ENCODE measurements around the gene BCL6B.

The BCL6B gene

DNA sequence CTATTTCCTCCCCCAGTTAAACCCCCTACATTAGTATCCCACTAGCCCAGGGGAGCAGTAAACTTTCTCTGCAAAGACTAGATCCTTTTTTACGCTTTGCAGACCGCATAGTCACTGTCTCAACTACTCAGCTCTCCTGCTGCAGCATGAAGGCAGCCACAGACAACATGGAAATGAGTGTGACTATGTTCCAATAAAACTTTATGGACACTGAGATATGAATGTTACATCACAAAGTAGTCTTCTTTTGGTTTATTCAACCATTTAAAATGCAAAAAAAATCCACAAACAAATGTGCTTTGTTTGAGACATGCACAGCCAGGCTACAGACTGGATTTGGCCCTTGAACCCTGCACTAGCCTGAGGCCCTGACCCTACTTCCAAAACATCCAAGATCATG lies 12.3 kb upstream of the BCL6B start:
- DNase-seq, result no peak

DNA sequence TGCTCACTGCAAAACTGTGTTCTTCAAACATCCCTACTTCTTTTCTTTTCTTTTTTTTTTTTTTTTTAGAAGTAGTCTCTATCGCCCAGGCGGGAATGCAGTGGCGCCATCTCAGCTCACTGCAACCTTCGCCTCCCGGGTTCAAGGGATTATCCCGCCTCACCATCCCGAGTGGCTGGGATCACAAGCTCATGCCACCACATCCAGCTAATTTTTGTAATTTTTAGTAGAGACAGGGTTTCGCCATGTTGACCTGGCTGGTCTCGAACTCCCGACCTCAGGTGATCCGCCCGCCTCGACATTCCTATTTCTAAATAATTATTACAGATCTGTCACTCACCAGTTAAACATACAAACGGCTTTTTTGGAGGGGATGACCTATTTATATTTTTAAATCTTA lies 11.4 kb upstream of the BCL6B start:
- DNase-seq, result no peak

DNA sequence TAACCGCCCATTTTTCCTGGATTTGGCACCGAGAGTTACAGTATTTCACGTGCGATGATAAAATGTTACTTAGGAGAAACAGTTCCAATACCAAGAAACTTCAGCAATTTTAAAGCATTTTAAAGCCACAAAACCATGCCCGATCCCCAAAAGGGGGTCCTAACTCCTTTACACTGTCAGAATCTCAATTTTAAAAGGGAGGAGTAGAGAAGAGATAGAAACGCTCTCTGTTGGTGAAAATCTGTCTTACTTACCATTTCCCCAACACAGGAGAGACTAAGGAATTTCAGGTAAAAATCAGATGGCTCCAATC lies 11.0 kb upstream of the BCL6B start:
- DNase-seq, result no peak

DNA sequence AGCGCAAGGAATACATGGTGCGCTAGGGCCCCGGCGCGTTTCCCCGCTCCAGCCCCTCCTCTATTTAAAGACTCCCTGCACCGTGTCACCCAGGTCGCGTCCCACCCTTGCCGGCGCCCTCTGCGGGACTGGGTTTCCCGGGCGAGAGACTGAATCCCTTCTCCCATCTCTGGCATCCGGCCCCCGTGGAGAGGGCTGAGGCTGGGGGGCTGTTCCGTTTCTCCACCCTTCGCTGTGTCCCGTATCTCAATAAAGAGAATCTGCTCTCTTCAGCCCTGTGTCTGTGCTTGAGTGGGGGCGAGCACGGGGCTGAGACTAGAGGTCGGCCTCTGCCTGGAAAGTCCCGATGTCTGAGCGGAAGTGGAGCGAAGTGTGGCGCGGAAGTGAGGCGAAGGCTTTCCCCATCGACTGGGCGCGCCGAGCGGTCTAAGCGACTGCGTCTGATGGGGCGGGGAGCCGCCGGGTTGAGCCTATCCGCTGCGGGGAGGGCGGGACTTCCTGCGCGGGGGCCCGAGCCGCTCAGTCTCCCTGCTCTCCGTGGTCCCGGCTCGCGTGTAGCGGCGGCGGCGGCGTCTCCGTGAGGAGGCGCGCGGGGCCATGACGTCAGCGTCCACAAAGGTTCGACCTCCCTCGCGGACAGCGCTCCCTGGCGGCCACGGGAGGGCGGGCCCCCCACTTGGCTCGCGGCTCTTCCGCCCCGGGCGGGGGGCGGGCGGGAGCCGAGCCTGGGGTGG lies 8.4 kb upstream of the BCL6B start:
- peak; percentile 91 for DNase-seq

DNA sequence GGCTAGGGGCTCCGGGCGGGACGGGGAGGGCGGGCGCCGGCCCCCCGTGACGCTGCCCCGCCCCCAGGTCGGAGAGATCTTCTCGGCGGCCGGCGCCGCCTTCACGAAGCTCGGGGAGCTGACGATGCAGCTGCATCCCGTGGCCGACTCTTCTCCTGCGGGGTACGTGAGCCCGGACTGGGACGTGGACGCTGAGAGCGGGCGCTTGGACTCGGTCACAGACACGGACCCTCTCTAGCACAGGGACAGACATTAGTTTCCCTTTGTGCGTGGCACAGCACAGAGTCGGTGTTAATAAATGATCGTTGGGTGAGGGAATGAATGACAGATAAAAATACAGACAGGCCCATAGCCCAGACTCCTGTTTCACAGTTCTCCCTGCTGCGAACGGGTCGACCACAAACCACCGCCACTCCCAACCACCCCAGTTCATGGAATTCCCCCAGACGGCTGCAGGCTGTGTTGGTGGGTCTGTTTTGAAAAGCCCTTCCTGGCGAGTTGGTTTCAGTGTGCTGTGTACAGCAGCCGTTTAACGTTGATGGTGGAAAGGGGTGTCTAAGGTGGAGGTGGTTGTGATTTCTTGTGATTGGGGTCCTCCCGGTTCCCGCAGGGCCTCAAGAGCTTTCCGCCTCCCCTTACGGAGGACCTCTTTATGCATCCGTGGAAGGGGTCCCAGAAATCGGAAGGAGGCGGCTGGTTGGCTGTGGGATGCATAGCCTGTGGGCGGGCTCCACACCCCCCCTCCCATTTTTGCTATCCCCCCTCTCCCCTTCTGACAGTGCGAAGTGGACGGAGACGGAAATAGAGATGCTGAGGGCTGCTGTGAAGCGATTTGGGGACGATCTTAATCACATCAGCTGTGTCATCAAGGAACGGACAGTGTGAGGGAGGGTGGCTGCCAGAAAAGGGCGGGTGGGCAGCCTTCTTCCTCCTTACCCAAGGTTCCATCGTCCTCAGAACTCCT lies 7.6 kb upstream of the BCL6B start:
- DNase-seq, result no peak

DNA sequence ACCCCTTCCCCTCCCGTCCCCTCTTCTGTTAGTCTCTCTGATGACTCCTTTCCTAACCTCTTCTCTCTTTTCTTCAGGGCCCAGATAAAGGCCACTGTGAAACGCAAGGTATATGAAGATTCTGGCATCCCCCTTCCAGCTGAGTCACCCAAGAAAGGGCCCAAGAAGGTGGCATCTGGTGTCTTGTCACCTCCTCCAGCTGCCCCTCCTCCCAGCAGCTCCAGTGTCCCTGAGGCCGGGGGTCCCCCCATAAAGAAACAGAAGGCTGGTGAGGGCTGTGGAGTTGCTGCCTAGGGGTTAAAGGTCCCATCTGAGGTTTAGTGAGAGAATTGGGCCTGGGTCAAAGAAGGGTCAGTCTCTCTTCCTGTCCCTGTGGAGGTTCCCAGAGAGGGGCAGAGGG lies 6.4 kb upstream of the BCL6B start:
- no peak for DNase-seq

DNA sequence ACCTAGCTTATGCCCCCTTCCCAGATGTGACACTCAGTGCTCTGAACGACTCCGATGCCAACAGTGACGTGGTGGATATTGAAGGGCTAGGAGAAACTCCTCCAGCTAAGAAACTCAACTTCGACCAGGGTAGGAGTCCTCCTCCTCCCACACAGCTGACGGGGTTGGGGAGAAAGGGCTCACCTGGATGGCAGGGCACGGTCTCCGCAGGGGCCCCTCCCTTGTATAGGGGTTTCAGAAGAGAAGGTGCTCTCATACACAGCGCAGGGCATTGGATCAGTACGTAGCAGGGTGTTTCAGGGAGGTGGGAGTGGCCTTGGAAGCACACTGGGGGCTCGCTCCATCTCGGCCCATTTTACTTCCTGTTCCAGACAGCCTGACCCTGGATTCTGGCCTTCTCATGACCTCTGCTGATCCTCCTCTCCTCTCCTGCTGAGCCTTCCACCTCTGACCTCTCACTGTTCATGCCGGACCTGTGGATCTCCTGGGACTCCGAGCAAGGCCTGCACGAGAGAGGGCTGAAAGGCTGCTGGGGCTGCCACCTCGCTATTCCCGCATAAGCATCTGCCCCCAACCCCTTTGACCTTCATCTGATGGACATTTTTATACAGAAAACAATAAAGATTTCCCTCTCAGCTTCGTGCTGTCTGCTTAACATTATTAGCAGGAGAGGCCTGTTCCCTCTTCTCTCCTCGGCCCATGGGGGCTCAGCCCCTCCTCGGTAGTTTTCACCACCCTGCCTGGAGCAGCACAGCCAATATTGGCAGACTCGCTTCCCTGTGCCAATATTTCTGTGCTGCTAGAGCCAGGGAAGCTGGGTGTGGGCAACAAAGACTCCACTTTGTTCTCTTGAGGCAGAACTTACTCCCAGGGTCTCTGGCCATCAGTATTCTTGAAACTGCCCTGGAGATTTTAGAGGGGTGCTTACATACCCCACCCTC lies 5.7 kb upstream of the BCL6B start:
- DNase-seq, result no peak

DNA sequence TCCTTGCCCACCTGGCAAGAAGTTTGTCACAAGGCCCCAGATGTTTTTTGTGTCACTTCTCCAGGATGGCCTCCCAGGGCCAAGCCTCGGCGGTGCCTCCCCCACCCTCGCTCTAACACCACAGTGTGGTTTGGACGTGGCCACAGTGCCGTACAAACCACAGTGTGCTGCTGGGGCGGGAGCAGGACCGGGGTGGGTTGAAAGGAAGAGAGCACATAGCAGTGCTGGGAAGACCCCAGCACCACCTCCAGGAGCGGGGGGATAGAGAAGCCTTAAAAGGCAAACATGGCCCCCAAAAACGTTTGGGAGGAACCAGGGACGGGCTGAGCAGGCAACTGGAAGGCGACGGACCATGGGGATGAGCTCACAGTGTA lies 5.0 kb upstream of the BCL6B start:
- DNase-seq, result no peak

DNA sequence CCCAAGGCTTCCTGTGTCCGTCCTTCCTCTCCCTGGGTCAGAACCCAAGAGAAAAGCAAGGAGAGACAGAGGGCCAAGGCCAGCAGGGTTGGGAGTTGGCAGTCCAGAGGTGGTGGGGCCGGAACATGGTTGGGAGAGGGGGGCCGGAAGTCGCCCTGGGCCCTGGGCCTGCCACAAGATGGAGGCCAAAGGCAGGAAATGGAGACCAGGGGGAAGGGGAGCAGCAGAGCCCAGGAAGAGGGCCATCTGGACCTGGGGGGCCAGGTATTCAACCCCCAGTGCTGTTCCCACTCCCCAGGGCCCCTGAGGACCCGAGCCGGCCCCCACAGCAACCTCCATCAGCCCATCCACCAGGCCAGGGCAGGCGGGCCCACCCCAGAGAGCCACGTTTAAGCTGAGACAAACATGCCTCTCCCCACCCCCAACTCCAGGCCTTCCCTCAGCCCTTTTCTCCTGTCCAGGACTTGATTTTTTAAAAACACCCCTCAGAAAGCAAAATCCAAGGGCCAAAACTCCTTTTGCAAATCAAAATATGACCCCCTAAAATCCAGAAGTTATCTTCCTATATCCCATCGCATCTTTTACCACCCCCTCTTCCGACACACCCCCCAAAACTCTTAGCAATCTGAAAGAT lies 4.4 kb upstream of the BCL6B start:
- DNase-seq, result no peak

DNA sequence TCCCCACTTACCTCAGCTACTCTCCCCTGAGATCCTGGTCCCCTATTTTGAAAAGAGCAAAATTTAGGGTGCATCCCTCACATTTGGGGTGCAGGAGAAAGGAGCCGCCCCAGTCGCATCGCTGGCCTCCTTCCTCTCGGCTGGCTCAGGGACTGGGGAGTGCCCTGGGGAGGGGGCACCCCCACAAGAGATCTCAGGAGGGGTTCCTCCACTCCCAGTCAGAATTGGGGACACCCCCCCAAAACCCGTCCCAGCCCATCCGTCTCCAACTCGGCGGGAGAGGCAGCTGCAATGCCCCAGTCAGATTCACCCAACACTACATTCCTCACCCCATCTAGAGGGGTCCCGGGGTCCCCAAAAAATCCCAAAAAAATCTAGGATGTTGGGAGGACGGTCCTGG lies 3.5 kb upstream of the BCL6B start:
- DNase-seq, result no peak

DNA sequence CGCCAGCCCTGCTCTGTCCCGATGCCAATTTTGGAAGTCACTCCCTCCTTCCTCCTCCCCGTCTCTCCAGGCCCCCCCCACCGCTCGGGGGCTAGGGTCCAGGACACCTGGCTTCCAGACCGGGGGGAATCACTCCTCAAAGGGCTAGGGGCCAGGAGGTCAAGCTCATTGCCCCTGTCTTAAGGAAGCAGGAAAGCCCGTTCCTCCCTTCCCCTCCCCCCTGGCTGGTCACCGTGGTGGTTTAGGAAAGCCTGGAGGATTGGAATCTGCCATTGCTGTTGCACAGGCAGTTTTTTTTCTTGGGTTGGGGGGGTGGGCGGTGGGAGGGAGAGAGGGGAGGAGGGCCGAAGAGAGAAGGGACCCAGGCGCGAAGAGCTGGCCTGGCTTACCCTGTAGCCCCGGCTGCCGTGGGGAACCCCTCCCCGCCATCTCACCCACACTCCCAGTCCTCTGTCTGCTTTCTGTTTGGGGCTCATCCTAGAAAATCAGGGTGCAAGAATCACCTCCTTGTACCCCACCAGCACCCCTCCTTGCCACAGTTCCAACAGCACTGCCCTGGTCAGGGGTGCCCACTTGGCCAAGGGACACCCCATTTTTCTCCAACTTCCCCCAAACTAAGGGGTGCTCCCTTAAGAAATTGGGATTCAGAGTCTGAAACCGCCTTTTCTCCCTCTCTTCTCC lies 2.9 kb upstream of the BCL6B start:
- DNase-seq, result peak; percentile 55

DNA sequence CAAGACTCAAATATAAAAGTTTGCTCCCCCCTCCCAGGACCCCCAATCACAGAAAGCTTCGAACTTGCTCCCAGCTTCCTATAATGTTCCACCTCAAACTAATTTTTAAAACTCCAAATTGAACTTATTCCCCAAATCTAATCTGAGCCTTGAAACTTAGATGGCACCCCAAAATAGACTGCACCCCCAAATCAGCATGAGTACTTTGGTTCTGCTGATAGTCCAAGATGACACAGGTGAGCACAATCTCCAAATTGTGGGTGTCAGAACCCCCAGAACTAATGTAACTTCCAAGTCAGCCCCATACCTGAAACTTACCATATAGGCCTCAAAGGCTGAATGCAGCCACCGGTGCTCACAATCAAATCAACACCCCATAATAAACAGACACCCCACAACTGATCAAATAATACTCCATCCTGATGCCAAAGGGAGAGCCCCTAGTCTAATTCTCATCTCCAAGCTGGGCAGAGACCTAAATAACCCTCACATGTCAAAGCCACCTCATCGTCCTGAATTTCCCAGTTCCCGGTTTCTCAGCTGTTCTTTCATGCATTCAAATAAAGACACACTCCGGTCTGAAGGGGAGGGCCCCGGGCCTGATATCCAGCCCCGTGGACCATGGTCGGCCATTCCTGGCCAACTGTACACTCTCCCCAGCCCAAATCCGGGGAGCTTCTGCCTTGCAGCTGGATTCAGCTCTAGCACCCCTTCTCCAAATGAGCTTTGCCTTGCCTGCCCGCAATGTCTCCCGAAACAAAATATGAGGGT lies 1.8 kb upstream of the BCL6B start:
- no peak for DNase-seq

DNA sequence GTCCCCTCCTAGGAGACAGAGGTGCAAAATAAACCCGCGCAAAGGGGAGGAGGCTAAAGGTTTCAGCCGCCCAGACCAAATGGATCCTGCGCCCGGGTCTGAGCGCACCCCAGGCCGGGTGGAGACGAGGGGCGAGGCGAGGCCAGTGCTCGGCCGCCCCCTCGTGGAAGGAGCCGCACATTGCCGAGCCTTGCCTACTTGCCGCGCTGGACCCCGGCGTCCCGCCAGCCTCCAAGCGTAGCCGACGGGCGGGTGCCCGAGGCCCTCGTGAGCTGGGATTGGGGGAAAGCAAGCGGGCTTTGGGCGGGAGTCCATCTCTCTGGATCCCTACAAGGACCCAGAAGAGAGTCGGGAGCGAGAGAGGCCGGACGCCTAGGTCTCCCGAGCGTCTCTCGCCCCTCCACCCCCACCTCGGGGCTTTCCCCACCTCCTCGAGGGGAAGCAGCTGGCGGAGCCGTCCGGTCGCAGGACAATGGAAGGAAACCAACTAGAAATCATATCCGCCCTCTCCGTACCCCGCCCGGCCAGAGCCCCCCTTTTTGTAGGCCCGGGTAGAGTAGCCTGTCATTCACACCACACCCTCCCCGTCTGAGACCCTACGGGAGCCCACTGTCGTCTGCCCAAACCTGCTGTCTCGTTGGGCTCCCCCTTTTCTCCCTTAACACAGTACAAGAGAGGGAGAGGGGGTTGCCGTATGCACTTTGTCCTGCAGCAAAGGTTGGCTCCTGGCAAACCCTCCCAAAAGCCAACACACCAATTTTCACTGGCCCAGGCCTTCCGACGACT lies 664 bp upstream of the BCL6B start:
- peak; percentile 56 for DNase-seq

DNA sequence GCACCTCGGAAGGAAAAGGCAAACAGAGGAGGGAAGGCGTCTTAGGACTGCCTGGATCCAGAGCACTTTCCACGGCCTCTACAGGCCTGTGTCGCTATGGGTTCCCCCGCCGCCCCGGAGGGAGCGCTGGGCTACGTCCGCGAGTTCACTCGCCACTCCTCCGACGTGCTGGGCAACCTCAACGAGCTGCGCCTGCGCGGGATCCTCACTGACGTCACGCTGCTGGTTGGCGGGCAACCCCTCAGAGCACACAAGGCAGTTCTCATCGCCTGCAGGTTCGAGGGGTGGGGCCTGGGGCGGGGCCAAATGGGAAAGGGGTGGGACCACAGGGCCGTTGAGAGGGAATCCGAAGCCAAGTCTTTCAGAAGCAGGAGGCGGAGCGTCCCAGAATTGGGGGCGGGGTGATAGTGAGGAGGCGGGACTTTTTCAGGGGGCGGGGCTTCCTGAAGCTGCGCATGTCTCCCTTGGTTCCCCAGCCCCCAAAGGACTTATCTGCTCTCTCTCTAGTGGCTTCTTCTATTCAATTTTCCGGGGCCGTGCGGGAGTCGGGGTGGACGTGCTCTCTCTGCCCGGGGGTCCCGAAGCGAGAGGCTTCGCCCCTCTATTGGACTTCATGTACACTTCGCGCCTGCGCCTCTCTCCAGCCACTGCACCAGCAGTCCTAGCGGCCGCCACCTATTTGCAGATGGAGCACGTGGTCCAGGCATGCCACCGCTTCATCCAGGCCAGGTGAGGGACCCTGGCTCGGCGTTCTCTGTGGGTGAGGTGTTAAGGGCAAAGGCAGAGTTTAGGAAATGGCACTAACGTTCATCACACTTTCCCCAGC lies 939 bp downstream of the BCL6B start:
- no peak for DNase-seq

DNA sequence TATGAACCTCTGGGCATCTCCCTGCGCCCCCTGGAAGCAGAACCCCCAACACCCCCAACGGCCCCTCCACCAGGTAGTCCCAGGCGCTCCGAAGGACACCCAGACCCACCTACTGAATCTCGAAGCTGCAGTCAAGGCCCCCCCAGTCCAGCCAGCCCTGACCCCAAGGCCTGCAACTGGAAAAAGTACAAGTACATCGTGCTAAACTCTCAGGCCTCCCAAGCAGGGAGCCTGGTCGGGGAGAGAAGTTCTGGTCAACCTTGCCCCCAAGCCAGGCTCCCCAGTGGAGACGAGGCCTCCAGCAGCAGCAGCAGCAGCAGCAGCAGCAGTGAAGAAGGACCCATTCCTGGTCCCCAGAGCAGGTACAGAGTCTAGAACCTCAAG lies 1.5 kb downstream of the BCL6B start:
- no peak for DNase-seq

DNA sequence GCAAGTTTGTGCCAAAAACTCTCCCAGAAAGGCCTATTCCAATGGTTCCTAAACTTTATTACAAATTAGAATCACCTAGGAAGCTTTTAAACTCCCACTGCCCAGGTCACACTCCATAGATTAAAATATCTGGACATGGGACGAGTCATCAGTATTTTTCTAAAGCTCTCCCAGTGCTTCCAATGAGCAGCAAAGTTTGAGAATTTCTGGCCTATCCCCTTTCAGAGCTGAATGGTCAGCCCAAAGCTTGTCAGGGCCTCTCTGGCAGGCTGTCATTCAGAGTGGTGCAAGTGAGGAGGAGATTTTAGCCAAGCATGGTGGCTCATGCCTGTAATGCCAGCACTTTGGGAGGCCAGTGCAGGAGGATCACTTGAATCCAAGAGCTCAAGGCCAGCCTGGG lies 2.4 kb downstream of the BCL6B start:
- no peak for DNase-seq

DNA sequence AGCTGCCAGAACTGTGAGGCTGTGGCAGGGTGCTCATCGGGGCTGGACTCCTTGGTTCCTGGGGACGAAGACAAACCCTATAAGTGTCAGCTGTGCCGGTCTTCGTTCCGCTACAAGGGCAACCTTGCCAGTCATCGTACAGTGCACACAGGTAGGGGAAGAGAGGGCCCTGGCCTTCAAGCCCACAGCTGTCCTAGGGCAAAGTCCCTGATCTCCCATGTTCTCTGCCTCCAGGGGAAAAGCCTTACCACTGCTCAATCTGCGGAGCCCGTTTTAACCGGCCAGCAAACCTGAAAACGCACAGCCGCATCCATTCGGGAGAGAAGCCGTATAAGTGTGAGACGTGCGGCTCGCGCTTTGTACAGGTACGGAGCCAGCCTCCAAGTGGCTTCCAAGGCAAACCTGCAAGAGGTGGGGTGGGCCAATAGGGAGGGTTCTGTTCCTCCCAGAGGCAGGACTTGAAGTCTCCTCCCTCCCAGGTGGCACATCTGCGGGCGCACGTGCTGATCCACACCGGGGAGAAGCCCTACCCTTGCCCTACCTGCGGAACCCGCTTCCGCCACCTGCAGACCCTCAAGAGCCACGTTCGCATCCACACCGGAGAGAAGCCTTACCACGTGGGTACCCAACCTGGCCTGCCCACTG lies 3.7 kb downstream of the BCL6B start:
- no peak for DNase-seq

DNA sequence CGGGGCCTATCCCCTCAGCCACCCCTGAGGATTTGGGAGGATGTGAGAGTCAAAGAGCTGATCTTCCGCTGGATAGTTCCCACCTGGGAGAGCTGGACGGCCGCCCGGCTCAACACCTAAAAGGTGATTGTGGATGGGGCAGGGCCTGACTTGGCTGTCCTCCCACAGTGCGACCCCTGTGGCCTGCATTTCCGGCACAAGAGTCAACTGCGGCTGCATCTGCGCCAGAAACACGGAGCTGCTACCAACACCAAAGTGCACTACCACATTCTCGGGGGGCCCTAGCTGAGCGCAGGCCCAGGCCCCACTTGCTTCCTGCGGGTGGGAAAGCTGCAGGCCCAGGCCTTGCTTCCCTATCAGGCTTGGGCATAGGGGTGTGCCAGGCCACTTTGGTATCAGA lies 4.5 kb downstream of the BCL6B start:
- no peak for DNase-seq

DNA sequence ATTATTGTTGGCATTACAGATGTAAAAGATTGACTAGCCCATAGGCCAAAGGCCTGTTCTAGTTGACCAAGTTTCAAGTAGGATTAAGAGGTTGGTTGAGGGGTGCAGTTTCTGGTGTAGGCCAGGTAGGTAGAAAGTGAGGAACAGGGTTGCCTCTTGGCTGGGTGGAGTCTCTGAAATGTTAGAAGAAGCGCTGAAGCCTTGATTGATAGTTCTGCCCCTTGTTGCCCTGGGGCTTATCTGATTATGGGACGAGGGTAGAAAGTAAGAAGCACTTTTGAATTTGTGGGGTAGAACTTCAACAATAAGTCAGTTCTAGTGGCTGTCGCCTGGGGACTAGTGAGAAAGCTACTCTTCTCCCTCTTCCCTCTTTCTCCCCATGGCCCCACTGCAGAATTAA lies 6.2 kb downstream of the BCL6B start:
- no peak for DNase-seq

Measured in NCI-H1694 (cell line).